T-helper 22 cell (primary cell): ENCODE results near the gene EHD3.

Experiments
- DNase-seq: peaks from one replicate; pipeline ENCODE4 v3.0.0-alpha.2; 2020; ENCODE audit warnings: low read depth

EHD3 gene

DNA sequence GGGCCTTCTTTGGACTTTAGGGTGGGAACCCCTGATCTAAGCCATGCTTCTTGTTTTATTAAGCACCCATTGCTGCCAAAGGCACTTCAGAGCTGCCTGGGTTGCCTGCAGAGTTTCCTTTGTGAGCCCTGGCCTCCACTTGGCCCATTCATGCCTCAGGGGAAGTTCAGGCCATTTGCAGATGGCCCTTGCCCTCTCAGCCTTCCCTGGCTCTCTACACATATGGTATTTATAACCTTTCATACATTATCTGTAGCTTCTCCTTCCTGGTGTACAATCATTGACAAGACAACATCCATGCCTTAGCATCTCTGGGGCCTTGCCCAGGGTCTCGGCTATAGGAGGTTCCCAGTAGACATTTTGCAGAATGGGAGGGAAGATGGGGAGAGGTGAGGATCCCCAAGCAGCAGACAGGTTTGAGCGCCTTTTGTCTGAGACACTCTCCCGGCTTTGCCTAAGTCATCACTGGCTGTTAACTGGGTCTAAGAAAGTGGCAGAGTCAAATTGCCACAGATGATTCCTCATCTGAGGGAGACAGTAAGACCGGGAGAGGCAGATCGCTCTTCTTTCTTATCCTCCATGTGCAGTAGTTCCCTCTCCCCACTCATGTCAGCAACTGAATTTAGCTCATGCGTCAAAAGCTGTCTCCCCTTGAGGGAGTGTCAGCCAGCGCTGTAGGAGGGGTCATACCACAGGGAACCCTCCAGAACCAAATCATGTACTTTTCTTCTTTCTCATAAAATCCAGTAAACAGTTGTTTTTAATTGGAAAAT, 2.7 kb downstream of the EHD3 start:
- no peak for DNase-seq

DNA sequence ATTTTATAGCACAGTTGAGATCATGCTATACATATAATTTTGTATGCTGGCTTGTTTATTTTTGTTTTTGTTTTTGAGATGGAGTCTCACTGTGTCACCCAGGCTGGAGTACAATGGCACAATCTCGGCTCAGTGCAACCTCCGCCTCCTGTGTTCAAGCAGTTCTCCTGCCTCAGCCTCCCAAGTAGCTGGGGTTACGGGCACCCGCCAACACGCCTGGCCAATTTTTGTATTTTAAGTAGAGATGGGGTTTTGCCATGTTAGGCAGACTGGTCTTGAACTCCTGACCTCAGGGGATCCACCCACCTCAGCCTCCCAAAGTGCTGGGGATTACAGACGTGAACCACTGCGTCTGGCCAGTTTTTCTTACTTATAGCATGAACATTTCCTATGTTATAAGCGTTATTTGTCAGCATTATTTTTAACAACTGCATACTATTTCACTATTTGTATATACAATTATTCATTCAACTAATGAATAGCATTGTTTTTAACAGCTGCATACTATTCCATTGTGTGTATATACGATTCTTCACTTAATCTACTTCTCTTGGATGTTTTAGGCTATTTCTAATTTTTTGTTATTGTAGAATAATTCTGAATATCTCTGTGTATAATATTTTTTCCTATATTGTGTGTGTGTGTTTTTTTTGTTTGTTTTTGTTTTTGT, 3.5 kb downstream of the EHD3 start:
- DNase-seq: no peak

DNA sequence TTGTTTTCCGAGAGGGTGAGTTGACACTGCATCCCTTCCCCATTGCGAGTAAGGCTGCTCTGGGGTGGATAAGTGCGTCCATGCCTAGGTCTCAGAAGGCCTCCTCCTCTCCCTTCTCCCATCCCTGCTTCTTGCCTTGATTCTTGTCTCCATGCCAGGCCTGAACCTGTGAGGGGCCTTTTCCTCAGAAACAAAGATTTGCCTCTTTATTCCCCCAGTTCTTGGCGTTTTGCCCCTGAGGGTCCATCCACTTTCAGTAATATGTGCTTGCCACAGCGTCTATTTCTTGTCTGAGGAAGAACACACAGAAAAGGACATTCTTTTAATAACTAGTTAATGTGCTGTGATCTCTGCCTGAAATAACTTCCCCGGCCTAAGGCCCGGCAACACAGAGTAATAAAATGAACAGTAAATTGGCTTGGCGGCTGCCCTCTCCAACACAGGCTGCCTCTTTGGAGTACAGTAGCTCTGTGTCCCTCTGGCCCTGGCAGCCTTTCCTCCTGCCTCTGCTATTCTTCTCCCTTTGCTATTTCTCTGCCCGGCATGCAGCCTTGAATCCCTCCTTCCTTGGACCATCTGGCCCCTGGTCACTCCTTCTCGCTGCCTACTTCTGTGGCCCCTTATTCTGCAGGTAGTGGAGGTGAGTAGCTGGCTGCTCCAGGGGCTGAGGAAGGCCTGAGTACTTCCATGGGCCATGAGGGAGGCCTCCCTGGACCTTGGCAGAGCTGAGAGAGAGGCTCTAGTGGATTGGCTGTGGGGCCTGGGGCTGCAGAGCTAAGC, 4.4 kb downstream of the EHD3 start:
- DNase-seq: no peak

DNA sequence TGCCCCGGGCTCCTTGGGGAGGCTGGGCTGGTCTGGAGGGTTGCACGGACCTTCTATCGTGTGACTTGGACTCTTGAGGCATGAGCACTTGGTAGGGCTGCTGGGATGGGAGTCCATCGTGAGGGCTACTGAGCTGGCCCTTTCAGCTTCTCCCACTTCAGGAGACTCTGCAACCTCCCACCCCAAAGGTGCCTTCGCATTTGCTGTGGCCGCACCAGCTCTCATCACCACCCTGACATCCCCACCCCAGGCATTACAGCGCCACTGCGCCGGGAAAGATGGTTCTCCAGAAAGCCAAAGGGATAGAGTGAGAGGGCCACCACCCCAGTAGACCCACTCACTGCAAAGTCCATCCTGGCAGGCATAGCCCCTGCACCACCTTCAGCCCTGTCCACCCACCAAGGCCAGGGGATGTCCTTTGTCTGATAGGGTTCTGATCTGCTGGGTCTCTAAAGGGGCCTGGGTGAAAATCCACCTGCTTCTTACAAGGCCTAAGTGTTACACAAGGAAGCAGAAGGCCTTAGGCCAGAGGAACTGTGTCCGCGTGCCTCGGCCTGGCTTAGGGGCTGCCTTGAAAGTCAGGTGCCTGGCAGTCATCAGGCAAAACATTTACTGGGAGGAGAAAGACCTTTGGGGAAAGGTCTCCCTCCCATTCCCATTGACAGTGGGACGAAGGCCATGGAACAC, 5.1 kb downstream of the EHD3 start:
- DNase-seq: no peak

DNA sequence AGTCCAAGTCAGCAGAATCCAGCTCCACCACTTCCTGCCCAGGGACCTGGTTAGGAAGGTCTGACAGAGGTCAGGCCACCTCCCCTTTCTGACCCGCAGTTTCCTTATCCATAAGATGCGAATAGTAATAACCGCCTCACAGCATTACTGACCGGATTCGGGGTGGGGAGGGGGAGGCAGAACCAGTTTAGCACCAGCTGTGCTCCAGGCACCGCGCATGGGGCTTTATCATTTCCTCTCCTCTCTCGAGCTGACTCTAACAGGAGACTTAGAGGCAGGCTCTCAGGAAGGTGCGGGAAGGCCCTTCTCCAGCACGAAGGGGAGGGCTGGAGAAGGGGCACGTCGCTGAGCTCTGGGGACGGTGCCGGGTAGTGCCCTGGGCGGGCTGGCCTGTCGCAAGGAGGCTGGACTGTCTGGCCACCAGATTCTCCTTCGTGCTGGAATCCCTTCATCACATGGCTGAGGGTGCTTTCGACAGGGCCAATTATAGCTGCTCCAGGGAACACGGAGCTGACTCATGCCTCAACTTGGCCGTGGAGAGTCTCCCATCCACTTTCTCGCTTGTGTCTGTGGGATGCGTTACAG, 5.7 kb downstream of the EHD3 start:
- DNase-seq: no peak

DNA sequence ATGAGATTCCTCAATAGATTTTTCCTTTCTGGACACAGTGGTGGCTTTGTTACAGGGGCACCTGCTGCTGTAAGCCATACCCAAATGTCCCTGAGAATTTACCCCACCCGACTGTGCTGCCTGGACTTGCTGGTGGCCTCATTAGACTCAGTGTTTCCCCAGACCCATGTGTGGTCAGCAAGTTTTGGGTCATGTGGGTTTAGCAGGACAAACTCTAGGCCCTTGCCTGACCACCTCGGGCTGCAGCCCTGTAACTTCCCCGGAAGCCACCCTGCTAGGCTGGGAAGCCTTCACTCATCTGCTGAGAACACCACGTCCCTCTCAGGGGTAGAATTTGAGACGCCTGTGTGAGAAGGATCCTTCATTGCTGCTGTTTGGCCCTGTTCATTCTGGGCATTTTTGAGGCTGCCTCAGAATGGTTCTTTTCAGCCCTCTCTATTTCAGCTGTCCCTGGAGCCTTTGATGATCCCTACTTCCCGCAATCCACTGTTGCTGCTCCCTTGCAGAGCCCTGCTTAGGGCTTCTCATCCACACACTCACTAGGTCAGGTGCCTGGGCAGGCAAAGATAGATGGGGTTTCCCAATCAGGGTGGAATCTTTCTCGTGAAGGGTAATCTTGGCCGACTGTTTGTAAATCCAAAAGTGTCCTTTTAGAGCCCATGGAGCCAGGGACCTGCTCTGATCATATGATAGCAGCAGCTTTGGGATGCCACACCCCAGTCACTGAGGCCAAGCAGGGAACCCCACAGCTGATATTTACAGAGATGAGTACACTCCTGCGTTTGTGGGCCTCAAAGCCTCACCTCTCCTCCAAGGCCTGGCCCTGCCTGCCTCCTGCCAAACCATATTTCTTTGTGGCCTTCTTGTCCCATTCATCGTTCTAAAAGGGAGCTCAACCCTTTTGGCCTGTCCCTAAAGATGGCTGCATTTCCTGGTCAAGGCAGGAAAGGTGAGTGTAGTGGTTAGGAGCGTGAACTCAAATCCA, 6.7 kb downstream of the EHD3 start:
- no peak for DNase-seq

DNA sequence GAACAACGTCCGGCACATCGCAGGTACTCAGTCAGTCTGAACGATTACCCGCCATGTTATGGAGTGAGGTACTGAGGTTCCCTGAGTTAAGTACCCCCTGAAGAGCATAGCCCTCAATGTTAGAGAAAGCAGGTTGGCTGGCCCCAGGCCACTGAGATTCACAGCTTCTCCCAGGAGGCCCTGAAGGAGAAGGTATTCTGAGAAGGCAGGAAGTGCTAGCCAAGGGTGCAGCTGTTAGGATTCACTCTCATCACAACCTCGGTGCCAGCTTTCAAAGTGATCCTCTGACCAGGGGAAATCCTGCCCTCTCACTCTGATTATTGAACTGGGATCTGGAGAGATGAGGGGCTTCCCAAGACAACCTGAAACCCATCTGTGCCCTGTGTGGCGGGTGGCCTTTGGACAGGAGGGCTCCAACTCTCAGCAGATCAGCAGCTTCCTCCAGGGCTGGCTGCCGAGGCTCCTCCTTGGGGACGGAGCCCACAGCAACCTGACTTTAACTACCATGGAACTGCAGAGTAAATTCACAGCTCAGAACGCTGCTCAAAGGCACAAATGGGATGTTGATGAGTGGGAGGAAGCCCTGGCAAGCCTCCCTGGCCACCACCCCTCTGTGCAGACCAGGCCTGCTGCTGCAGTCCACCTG, 7.8 kb downstream of the EHD3 start:
- DNase-seq: no peak

DNA sequence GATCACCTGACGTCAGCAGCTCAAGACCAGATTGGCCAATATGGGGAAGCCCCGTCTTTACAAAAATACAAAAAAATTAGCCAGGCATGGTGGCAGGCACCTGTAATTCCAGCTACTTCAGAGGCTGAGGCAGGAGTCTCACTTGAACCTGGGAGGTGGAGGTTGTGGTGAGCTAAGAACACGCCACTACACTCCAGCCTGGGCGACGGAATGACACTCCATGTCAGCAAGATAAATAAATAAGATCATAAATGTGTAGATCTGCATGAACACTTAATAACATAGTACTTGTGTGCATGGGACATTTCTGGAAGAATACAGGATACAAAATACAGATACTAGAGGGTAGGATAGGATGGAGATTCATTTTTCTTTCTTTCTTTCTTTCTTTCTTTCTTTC, 9.1 kb downstream of the EHD3 start:
- DNase-seq: no peak

DNA sequence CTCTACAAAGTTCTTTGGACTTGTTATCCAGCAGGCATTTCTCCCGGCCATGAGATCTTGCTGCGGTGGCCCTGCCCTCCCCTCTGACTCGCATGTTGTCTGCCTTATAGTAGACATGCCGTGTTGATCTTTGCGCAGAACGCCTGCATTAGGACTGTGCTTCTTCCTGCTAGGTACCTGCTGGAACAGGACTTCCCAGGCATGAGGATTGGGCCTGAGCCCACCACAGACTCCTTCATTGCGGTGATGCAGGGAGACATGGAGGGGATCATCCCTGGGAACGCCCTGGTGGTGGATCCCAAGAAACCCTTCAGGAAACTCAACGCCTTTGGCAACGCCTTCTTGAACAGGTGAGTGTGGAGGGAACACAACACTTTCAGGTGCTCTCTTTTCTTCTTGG, 10.1 kb downstream of the EHD3 start:
- DNase-seq: no peak

DNA sequence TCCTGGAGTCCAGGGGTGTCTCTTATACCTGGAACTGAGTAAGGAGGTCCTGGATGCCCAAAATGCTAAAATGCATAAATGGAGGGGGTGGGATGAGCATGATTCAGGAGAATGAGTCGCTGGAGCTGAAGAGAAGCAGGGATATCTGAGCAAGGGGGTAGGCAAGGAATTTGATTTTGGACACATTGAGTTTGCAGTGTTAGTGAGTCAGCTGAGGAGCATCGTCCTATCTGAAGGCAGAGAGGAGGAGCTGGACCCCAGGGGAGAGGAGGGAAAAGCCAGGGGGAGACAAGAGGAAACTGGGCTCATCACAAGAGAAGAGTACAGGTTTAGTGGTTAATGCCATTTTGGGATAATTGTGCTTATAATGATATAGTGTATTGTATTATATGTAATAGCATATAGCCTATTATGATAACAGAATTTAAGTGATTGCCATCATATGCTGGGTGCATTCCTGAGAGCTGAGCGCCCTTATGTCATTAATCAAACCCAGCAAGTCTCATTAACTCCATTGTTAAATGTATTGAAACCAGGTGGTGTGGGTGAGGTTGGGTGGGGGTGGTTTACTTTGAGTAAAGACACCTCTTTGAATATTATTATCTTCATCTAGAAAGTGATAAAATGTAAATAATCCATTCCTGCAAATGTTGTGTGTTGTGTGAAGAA, 12.4 kb downstream of the EHD3 start:
- DNase-seq: no peak

DNA sequence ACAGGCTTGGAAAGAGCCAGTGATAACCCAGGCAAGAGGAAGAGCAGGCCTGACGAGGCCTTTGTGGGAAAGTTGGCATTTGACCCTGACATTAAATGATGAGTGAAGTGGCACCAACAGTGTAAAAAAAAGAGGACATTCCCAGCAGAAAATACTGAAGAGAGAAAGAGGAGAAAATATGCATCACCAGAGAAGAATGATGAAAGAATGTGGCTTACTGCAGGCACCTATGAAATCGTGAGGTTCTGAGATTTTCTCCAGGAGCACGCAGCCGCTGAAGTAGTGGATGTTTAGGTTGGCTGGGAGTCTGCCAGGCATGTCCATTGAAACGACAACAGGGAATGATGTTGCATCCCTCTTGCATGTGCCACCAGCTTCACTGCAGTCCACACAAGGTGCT, 13.8 kb downstream of the EHD3 start:
- no peak for DNase-seq

DNA sequence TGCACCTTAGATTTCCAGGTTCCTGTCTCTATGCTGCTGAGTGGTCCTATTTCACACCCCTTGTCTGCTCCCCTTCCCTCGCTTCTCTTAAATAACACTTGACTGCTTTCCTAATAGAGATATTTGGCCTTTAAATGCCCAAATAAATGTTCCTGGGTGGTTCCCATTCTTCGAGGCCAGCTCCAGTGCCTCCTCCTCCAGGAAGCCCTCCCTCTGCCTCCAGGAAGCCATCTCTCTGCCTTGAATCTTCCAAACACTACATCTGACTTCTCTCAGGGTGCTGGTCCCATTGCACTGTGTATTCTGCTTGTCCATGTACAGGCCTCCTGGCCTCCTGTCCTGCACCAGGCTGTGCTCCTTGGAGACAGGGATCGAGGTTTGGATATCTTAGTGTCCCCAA, 14.2 kb downstream of the EHD3 start:
- DNase-seq: no peak

DNA sequence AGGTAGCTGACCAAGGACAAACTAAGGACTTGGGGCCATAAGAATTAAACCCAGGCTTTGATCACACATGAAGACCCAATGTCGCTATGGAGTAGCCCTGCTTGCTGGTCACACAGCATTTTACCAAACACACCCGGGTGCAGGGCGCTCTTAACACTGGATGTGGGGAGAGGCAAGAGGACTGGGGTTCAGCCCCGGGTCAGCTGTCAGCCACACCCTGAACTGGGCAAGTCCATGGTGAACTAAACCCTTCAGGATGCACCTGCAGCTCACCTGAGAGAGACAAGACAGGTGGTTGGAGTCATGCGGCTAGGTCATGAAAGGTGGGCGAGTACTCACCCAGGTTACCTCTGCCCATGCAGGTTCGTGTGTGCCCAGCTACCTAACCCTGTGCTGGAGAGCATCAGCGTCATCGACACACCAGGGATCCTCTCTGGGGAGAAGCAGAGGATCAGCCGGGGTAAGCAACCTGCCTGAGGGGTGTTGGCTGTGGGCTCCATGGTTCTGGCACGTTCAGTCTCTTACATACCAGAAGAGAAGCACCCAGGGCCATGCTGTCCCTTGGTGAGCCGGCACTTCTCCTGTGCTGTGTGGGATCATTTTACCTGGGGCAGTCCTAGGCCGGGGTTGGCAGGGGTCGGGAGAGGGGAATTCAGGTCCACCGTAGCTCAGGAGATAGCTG, 15.2 kb downstream of the EHD3 start:
- DNase-seq: no peak

DNA sequence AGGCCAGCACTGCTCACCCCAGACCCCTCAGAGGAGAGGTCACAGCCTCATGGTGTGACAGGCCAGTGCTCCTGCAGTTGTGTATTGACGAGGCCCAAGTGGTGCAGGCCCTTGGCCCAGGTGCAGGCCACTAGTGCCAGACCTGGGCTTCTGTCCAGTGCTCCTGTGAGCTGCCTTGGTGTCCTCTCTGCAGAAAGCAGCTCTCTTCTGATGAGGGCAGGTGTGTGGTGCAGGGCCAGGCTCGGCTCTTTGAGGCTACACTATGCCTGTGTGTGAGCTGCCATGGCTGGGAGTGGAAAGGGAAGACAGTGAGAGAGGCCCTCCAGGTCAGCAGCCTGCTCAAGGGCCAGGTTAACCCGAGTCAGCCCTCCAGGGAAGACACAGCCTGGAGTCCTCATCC, 17.1 kb downstream of the EHD3 start:
- no peak for DNase-seq

DNA sequence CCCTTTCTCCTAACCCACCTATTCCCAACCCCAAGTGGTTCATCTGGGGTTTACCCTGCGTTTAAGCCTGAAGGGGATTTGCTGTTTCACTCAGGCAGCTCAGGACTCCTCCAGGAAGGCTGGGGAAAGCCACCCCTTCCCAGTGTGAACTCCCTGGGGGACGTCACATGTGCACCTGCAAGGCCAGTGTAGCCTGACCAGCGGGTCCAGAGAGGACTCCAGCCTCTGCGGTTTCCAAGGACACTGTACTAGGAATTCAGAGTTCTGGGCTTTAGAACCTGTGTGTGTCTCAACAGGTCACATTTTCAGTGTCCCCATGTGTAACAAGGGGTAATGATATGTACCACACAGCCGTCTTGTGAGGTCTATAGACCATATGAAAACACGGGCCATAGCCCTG, 17.9 kb downstream of the EHD3 start:
- DNase-seq: no peak

DNA sequence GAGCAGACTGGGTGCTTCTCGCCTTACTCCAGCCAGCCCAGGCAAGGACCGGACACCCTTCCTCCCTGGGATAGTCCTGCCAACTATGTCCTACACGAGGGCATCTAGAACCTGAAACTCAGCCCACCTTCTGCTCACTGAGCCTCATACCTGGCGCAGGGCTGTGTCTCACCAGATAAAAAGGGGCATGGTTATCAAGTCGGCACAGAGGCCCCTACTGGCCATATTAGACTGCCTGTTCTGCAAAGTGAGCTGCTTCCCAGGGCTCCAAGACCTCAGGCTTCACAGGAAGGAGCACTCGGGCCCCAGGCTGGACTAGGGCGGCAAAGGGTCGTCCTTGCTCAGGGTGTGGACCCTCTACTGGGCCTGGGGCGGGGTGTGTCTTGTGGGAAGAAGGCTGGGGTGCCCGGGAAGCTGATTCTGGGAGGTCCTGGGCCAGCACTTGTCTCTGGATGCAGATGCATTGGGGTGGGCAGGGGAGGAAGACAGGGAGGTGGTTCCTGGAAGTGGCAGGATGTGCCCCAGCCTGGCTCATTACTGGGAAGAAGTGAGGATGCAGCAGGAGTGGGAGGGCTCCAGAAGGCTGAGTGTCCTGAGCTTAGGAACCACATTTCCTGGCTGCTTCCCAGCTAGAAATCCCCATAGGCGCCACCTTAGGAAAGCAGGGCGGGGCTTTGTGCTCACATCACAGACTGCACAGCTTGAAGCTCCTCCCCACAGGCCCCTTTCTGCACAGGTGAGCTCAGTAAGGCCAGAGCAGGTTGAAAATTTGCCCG, 19.6 kb downstream of the EHD3 start:
- no peak for DNase-seq

DNA sequence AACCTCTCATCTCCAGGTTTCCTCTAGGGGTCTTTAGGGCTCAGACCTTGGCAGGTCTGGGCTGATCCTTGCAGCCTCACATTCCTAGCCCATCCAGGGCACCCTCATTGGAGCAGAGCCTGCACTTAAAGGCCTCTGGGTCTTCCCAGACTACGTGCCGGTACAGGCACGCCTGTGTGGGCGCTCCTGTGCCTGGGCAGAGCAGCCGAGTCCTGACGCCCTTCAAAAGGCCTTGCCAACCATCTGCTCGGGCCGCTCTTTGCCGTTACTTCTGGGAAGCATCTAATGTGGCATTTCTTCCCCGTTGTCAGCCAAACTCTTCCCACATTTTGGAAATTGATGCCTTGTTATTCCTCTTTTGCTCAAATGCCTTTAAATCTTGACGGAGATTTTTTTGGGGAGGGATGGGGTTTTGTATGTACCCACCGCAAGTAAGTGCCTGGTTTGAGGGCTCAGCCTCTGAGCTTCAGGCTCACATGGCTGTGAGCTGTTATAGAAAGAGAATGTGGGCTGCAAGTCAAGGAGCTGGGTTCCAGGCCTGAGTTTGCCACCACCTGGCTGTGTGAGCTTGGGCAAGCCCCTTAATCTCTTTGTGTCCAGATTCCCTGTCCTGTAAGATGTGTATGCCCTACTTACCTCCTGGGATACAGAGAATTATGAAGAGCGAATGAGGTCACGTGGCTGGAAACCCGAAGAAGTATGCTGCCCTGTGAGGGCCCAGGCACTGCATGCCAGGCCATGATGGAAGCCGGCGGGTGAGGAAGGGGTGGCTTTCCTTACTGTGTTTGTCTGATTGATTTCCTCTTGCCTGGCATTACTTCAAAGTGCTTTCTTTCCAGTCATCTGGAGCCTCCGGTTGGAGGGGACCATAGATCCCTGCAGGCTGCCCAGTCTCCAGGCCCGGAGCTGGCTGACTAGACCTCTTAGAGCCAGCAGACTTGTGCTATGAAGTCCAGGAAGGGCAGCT, 20.6 kb downstream of the EHD3 start:
- DNase-seq: no peak
